Measurements from ENCODE around the gene TFCP2.

Gene TFCP2

DNA sequence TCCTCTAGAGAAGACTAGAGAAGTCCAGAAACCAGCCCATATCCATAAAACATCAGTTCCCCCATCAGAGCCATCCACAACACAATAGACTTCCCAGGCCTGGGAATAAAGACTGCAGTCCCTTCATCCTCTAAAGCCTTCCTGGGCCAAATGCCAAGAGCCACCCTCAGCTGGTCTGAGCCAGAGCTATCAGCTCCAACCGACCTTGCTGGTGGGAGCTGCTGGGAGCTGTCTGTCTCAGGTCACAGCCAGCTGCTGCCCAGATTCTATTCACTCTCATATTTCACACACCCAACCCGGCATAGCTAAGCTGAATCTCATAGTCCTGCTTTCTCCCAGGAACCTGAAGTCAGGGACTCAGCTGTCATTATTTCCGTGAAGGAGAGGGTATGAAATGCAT is 10.9 kb upstream of the TFCP2 start:
- TF ChIP-seq POLR2AphosphoS5 (IDR thresholded peaks at IDR 0.05; ENCODE audit: low read depth, low read length) (no peak), SIN3A (IDR thresholded peaks at IDR 0.05; ENCODE audit: borderline replicate concordance, insufficient read depth, low read length) (no peak), FOXP2 (optimal IDR thresholded peaks at IDR 0.05; ENCODE audit: borderline replicate concordance, extremely low read depth, extremely low read length, insufficient read depth) (no peak), TAF1 (IDR thresholded peaks at IDR 0.05; ENCODE audit: borderline replicate concordance, insufficient read depth, low read length) (no peak)
- TF ChIP-seq, protein P1, sequence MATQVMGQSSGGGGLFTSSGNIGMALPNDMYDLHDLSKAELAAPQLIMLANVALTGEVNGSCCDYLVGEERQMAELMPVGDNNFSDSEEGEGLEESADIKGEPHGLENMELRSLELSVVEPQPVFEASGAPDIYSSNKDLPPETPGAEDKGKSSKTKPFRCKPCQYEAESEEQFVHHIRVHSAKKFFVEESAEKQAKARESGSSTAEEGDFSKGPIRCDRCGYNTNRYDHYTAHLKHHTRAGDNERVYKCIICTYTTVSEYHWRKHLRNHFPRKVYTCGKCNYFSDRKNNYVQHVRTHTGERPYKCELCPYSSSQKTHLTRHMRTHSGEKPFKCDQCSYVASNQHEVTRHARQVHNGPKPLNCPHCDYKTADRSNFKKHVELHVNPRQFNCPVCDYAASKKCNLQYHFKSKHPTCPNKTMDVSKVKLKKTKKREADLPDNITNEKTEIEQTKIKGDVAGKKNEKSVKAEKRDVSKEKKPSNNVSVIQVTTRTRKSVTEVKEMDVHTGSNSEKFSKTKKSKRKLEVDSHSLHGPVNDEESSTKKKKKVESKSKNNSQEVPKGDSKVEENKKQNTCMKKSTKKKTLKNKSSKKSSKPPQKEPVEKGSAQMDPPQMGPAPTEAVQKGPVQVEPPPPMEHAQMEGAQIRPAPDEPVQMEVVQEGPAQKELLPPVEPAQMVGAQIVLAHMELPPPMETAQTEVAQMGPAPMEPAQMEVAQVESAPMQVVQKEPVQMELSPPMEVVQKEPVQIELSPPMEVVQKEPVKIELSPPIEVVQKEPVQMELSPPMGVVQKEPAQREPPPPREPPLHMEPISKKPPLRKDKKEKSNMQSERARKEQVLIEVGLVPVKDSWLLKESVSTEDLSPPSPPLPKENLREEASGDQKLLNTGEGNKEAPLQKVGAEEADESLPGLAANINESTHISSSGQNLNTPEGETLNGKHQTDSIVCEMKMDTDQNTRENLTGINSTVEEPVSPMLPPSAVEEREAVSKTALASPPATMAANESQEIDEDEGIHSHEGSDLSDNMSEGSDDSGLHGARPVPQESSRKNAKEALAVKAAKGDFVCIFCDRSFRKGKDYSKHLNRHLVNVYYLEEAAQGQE (IDR thresholded peaks at IDR 0.05; ENCODE audit: insufficient read depth in 1 of 2, low read depth in 2 of 2, low read length in 2 of 2): no peak

DNA sequence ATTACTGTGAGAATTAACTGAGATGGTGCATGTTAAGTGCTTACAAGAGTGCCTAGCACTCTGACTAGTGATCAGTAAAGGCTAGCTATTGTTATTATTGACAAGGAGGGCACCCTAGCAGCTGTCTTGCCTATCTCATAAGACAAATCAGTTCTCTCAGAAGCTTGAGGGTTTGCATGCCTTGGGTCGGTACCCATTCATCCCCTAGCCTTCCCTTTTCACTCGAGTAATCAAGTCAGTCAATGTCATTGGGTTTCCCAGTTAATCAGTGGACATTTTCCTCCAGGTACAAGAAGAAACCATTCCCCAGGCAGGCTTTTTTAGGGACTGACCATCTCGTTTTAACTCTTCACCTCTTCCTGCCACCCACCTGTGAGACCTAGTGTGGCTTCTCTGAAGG is 10.4 kb upstream of the TFCP2 start:
- no peak for TF ChIP-seq POLR2AphosphoS5 (IDR thresholded peaks at IDR 0.05; ENCODE audit: low read depth, low read length)
- no peak for TF ChIP-seq FOXP2 (optimal IDR thresholded peaks at IDR 0.05; ENCODE audit: borderline replicate concordance, extremely low read depth, extremely low read length, insufficient read depth)
- no peak for TF ChIP-seq TAF1 (IDR thresholded peaks at IDR 0.05; ENCODE audit: borderline replicate concordance, insufficient read depth, low read length)

DNA sequence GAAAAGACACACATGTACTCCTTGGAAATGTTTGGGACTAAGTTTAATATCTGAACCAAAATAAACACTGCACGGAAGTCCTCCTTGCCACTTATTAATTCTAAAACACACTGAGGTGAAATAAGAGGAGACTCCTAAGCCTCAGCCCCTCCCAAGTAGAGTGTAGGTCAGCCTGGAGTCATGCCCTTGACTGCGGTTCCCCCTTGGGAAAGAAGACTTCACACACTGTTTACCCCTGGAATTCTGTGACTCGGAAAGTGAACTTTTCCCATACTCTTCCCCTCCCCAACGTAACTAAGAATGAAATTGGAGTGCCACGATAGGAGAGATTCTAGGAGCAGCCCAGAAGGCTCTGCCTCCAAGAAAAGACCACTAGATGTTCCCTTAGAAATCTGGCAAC is 8.6 kb upstream of the TFCP2 start:
- TF ChIP-seq POLR2AphosphoS5 (IDR thresholded peaks at IDR 0.05; ENCODE audit: low read depth, low read length): no peak
- TF ChIP-seq SIN3A (IDR thresholded peaks at IDR 0.05; ENCODE audit: borderline replicate concordance, insufficient read depth, low read length): no peak
- TF ChIP-seq, protein P1 (IDR thresholded peaks at IDR 0.05; ENCODE audit: insufficient read depth in 1 of 2, low read depth in 2 of 2, low read length in 2 of 2): no peak
- no peak for TF ChIP-seq TAF1 (IDR thresholded peaks at IDR 0.05; ENCODE audit: borderline replicate concordance, insufficient read depth, low read length)
- TF ChIP-seq FOXP2 (optimal IDR thresholded peaks at IDR 0.05; ENCODE audit: borderline replicate concordance, extremely low read depth, extremely low read length, insufficient read depth): no peak

GRCh38 chr12:51177897-51178296 is 5.0 kb upstream of the TFCP2 start:
- TF ChIP-seq FOXP2 (optimal IDR thresholded peaks at IDR 0.05; ENCODE audit: borderline replicate concordance, extremely low read depth, extremely low read length, insufficient read depth) (no peak), POLR2AphosphoS5 (IDR thresholded peaks at IDR 0.05; ENCODE audit: low read depth, low read length) (no peak), SIN3A (IDR thresholded peaks at IDR 0.05; ENCODE audit: borderline replicate concordance, insufficient read depth, low read length) (no peak)

GRCh38 chr12:51174501-51174900 is 1.6 kb upstream of the TFCP2 start:
- no peak for TF ChIP-seq POLR2AphosphoS5 (IDR thresholded peaks at IDR 0.05; ENCODE audit: low read depth, low read length)

DNA sequence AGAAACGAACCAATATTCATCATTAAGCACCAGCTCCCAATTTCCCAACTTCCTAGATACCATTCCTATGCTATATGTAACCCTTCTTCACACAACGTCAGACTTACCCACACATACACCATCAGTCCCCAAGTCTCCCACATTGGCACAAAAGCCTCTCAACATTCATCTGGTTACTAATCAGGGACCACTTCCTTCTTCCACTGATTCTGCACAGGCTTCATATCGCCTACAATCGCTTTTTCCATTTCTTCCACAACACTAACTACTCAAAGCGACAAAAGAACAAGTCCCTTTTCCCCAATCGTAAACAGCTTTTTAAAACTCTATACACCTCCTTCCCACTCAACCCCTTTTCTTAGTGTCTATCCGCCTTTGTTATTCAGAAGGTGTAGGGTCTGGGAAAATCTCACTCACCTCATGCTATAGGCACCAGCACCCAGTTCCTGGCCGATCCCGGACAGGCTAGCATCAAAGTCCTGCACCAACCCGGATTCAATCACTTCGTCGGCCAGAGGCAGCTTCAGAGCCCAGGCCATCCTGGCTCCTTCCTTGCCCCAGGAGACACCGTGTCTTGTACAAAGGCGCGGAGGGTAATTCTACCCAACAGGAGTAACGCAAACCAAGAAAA is 936 bp downstream of the TFCP2 start:
- TF ChIP-seq, protein P1 (IDR thresholded peaks at IDR 0.05; ENCODE audit: insufficient read depth in 1 of 2, low read depth in 2 of 2, low read length in 2 of 2): no peak
- no peak for TF ChIP-seq TAF1 (IDR thresholded peaks at IDR 0.05; ENCODE audit: borderline replicate concordance, insufficient read depth, low read length)
- no peak for TF ChIP-seq SIN3A (IDR thresholded peaks at IDR 0.05; ENCODE audit: borderline replicate concordance, insufficient read depth, low read length)
- TF ChIP-seq POLR2AphosphoS5 (IDR thresholded peaks at IDR 0.05; ENCODE audit: low read depth, low read length): no peak
- TF ChIP-seq FOXP2 (optimal IDR thresholded peaks at IDR 0.05; ENCODE audit: borderline replicate concordance, extremely low read depth, extremely low read length, insufficient read depth): no peak

DNA sequence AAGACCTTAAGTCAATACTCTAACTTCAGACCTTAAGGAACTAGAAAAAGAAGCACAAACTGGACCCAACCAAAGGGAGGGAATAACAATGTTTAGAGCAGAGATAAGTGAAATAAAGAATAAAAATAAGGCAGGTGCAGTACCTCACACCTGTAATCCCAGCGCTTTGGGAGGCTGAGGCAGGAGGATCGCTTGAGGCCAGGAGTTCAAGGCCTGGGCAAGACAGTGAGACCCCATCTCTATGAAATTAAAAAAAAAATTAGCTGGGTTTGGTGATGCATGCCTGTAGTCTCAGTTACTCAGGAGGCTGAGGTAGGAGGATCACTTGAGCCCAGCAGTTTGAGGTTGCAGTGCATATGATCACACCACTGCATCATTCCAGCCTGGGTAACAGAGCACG is 9.1 kb downstream of the TFCP2 start:
- TF ChIP-seq POLR2AphosphoS5 (IDR thresholded peaks at IDR 0.05; ENCODE audit: low read depth, low read length): no peak
- no peak for TF ChIP-seq FOXP2 (optimal IDR thresholded peaks at IDR 0.05; ENCODE audit: borderline replicate concordance, extremely low read depth, extremely low read length, insufficient read depth)
- no peak for TF ChIP-seq SIN3A (IDR thresholded peaks at IDR 0.05; ENCODE audit: borderline replicate concordance, insufficient read depth, low read length)
- TF ChIP-seq TAF1 (IDR thresholded peaks at IDR 0.05; ENCODE audit: borderline replicate concordance, insufficient read depth, low read length): no peak
- TF ChIP-seq, protein P1 (IDR thresholded peaks at IDR 0.05; ENCODE audit: insufficient read depth in 1 of 2, low read depth in 2 of 2, low read length in 2 of 2): no peak

All from PFSK-1 (cell line).